Measurements from ENCODE around the gene EIF5A.

DNA sequence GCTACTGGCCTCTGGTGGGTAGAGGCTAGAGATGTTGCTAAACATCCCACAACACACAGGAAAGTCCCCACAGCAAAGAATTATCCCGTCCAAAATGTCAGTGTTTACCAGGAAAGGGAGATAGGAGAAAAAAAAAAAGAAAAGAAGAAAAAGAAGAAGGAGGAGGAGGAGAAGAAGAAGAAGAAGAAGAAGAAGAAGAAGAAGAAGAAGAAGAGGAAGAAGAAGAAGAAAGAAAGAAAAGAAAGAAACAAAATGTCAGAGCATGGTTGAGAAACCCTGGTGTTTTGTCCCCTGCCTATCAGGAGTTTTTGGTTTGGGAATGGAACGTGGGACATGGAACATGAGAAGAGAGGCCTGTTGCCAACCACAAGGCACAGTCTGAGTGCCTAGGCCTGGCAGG, 50.0 kb downstream of the EIF5A start:
- TF ChIP-seq TEAD4 (IDR thresholded peaks at IDR 0.05) (no peak), RAD21 (IDR thresholded peaks at IDR 0.05; ENCODE audit: low read depth) (no peak), NFIC (IDR thresholded peaks at IDR 0.05) (no peak), FOXM1 (IDR thresholded peaks at IDR 0.05; ENCODE audit: borderline replicate concordance, low read depth) (no peak), EP300 (IDR thresholded peaks at IDR 0.05; ENCODE audit: borderline replicate concordance) (no peak), EGR1 (IDR thresholded peaks at IDR 0.05) (no peak), CREB1 (IDR thresholded peaks at IDR 0.05; ENCODE audit: low read depth) (no peak), TAF1 (IDR thresholded peaks at IDR 0.05; ENCODE audit: low read depth) (no peak), CEBPB (IDR thresholded peaks at IDR 0.05) (no peak), YY1 (IDR thresholded peaks at IDR 0.05; ENCODE audit: low read depth) (no peak)
- TF ChIP-seq, protein P1, sequence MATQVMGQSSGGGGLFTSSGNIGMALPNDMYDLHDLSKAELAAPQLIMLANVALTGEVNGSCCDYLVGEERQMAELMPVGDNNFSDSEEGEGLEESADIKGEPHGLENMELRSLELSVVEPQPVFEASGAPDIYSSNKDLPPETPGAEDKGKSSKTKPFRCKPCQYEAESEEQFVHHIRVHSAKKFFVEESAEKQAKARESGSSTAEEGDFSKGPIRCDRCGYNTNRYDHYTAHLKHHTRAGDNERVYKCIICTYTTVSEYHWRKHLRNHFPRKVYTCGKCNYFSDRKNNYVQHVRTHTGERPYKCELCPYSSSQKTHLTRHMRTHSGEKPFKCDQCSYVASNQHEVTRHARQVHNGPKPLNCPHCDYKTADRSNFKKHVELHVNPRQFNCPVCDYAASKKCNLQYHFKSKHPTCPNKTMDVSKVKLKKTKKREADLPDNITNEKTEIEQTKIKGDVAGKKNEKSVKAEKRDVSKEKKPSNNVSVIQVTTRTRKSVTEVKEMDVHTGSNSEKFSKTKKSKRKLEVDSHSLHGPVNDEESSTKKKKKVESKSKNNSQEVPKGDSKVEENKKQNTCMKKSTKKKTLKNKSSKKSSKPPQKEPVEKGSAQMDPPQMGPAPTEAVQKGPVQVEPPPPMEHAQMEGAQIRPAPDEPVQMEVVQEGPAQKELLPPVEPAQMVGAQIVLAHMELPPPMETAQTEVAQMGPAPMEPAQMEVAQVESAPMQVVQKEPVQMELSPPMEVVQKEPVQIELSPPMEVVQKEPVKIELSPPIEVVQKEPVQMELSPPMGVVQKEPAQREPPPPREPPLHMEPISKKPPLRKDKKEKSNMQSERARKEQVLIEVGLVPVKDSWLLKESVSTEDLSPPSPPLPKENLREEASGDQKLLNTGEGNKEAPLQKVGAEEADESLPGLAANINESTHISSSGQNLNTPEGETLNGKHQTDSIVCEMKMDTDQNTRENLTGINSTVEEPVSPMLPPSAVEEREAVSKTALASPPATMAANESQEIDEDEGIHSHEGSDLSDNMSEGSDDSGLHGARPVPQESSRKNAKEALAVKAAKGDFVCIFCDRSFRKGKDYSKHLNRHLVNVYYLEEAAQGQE (IDR thresholded peaks at IDR 0.05; ENCODE audit: low read depth), result no peak
- TF ChIP-seq, protein P2, sequence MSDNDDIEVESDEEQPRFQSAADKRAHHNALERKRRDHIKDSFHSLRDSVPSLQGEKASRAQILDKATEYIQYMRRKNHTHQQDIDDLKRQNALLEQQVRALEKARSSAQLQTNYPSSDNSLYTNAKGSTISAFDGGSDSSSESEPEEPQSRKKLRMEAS (IDR thresholded peaks at IDR 0.05), result no peak
- TF ChIP-seq, protein P3, sequence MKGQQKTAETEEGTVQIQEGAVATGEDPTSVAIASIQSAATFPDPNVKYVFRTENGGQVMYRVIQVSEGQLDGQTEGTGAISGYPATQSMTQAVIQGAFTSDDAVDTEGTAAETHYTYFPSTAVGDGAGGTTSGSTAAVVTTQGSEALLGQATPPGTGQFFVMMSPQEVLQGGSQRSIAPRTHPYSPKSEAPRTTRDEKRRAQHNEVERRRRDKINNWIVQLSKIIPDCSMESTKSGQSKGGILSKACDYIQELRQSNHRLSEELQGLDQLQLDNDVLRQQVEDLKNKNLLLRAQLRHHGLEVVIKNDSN (IDR thresholded peaks at IDR 0.05), result no peak
